IMR-90 (cell line): Measurements from ENCODE around the gene ZNF609. TPM values are rescaled to one million over a fixed set of nuclear protein-coding genes. Genes with fewer than 3 reads are reported as not detected.

Experiments
- ATAC-seq: fragments of 200-7000 bp; cut with Tn5 transposase; 2 replicates; pipeline ENCODE4 v1.9.1; 2020; ENCODE audit warnings: low read depth, mild to moderate bottlenecking, moderate library complexity
- BruUV-seq: library from RNA; stranded (reverse); fragments of 400-500 nt; replicated peaks from 2 replicates; lab custom pipeline; 2021; lab: Mats Ljungman, UMichigan
- CTCF ChIA-PET: fragments of 300-600 bp; formaldehyde crosslinking; extraction: SDS; loops from one replicate; lab custom pipeline; 2021; ENCODE audit warnings: antibody characterized with exemption; lab: Yijun Ruan, JAX
- POLR2A ChIA-PET: fragments of 300-600 bp; sonication (Branson Sonifier 250); formaldehyde crosslinking; loops from one replicate; lab custom pipeline; 2022; ENCODE audit warnings: antibody characterized with exemption; ENCODE audit not compliant: unreplicated experiment; lab: Charles Lee
- DNase-seq: peaks from one replicate; pipeline ENCODE4 v3.0.0; 2013
- H2AFZ ChIP-seq: replicated peaks from 2 replicates; pipeline ENCODE3; 2013; ENCODE audit warnings: low read length, mild to moderate bottlenecking; ENCODE audit not compliant: poor library complexity
- H2AK5ac ChIP-seq: 2 replicates; pipeline ENCODE4 v1.6.1; 2013; ENCODE audit warnings: low read depth, low read length, inconsistent platforms
- H2AK9ac ChIP-seq: replicated peaks from 2 replicates; pipeline ENCODE3; 2013; ENCODE audit warnings: mild to moderate bottlenecking, low read depth, low read length, moderate library complexity; ENCODE audit not compliant: poor library complexity
- H2BK120ac ChIP-seq: 2 replicates; pipeline ENCODE4 v1.6.1; 2013; ENCODE audit warnings: low read depth, low read length, inconsistent platforms
- H2BK15ac ChIP-seq: 3 replicates; pipeline ENCODE4 v1.6.1; 2013; ENCODE audit warnings: low read depth, low read length, inconsistent platforms
- H2BK20ac ChIP-seq: 2 replicates; pipeline ENCODE4 v1.6.1; 2013; ENCODE audit warnings: low read depth, mild to moderate bottlenecking, inconsistent platforms, low read length, moderate library complexity
- H2BK5ac ChIP-seq: 2 replicates; pipeline ENCODE4 v1.6.1; 2013; ENCODE audit warnings: mild to moderate bottlenecking, low read depth, low read length, inconsistent platforms; ENCODE audit not compliant: poor library complexity, severe bottlenecking
- H3K14ac ChIP-seq: replicated peaks from 2 replicates; pipeline ENCODE4 v1.6.1; 2013; ENCODE audit warnings: low read depth, low read length, inconsistent platforms
- H3K18ac ChIP-seq: 2 replicates; pipeline ENCODE4 v1.6.1; 2013; ENCODE audit warnings: low read depth, low read length, control low read depth
- H3K23ac ChIP-seq: 2 replicates; pipeline ENCODE4 v1.6.1; 2013; ENCODE audit warnings: low read depth, low read length, inconsistent platforms
- H3K27ac ChIP-seq: 2 replicates; pipeline ENCODE4 v1.5.1; 2013; ENCODE audit warnings: mild to moderate bottlenecking, control low read depth, low read length; ENCODE audit not compliant: insufficient read depth
- H3K27me3 ChIP-seq: 2 replicates; pipeline ENCODE4 v1.6.1; 2013; ENCODE audit warnings: low read length; ENCODE audit not compliant: control insufficient read depth, insufficient read depth
- H3K36me3 ChIP-seq: 2 replicates; pipeline ENCODE4 v1.6.1; 2013; ENCODE audit warnings: low read length, mixed read lengths; ENCODE audit not compliant: control insufficient read depth, insufficient read depth
- H3K4ac ChIP-seq: 2 replicates; pipeline ENCODE4 v1.6.1; 2013; ENCODE audit warnings: low read depth, low read length, inconsistent platforms
- H3K4me1 ChIP-seq: 2 replicates; pipeline ENCODE4 v1.6.1; 2013; ENCODE audit warnings: low read length, mixed read lengths; ENCODE audit not compliant: control insufficient read depth, insufficient read depth
- H3K4me2 ChIP-seq: 2 replicates; pipeline ENCODE4 v1.6.1; 2013; ENCODE audit warnings: low read depth, mild to moderate bottlenecking, control low read depth, low read length, moderate library complexity
- H3K4me3 ChIP-seq: 2 replicates; pipeline ENCODE4 v1.5.1; 2013; ENCODE audit warnings: low read depth, mild to moderate bottlenecking, control low read depth, low read length, moderate library complexity; ENCODE audit not compliant: insufficient read depth
- H3K56ac ChIP-seq: 2 replicates; pipeline ENCODE4 v1.6.1; 2013; ENCODE audit warnings: low read length, inconsistent platforms; ENCODE audit not compliant: insufficient read depth; ENCODE audit errors: extremely low read depth
- H3K79me1 ChIP-seq, 2 experiments: 2 replicates each; pipeline ENCODE4 v1.6.1; 2013; ENCODE audit warnings: low read length in 2 of 2, inconsistent platforms in 1 of 2, low read depth in 1 of 2
- H3K9ac ChIP-seq: 2 replicates; pipeline ENCODE4 v1.6.1; 2013; ENCODE audit warnings: low read depth, low read length, control low read depth
- H3K9me1 ChIP-seq: 2 replicates; pipeline ENCODE4 v1.6.1; 2013; ENCODE audit warnings: low read length, inconsistent platforms; ENCODE audit not compliant: insufficient read depth
- H3K9me3 ChIP-seq: 2 replicates; pipeline ENCODE4 v1.6.1; 2013; ENCODE audit warnings: low read length; ENCODE audit not compliant: control insufficient read depth, insufficient read depth
- H4K20me1 ChIP-seq: 2 replicates; pipeline ENCODE4 v1.6.1; 2013; ENCODE audit warnings: low read length, inconsistent platforms; ENCODE audit not compliant: insufficient read depth
- H4K5ac ChIP-seq: 2 replicates; pipeline ENCODE4 v1.6.1; 2013; ENCODE audit warnings: mild to moderate bottlenecking, low read depth, low read length, control low read depth
- H4K8ac ChIP-seq, 2 experiments: 2 replicates each; pipeline ENCODE4 v1.6.1; 2013; ENCODE audit warnings: low read depth in 2 of 2, low read length in 2 of 2, control low read depth in 1 of 2, inconsistent platforms in 1 of 2
- H4K91ac ChIP-seq: 2 replicates; pipeline ENCODE4 v1.6.1; 2013; ENCODE audit warnings: low read depth, low read length, inconsistent platforms; ENCODE audit not compliant: insufficient read depth
- BHLHE40 ChIP-seq: fragments of 150-350 bp; IDR thresholded peaks from 2 replicates; pipeline ENCODE4 v1.6.1; 2016; ENCODE audit warnings: mild to moderate bottlenecking, low read depth, low read length
- CEBPB ChIP-seq: IDR thresholded peaks from 2 replicates; pipeline ENCODE4 v1.6.1; 2012; ENCODE audit warnings: low read depth, low read length, improper control_type of control experiment
- CHD1 ChIP-seq: IDR thresholded peaks from 2 replicates; pipeline ENCODE4 v1.6.1; 2012; ENCODE audit warnings: low read depth, low read length, improper control_type of control experiment
- CTCF ChIP-seq: conservative IDR thresholded peaks from 2 replicates; pipeline ENCODE4 v1.5.1; 2012; ENCODE audit warnings: mild to moderate bottlenecking, low read depth, low read length, improper control_type of control experiment
- FOS ChIP-seq: fragments of 150-350 bp; IDR thresholded peaks from 2 replicates; pipeline ENCODE4 v1.6.1; 2016; ENCODE audit warnings: low read depth, low read length
- MAFK ChIP-seq: IDR thresholded peaks from 2 replicates; pipeline ENCODE4 v1.6.1; 2012; ENCODE audit warnings: low read depth, low read length, improper control_type of control experiment
- MAZ ChIP-seq: IDR thresholded peaks from 2 replicates; pipeline ENCODE4 v1.6.1; 2012; ENCODE audit warnings: low read depth, mild to moderate bottlenecking, low read length, improper control_type of control experiment, moderate library complexity, borderline replicate concordance
- MXI1 ChIP-seq: IDR thresholded peaks from 2 replicates; pipeline ENCODE4 v1.6.1; 2012; ENCODE audit warnings: low read depth, mild to moderate bottlenecking, low read length, moderate library complexity, borderline replicate concordance
- NFE2L2 ChIP-seq: fragments of 150-350 bp; IDR thresholded peaks from 2 replicates; pipeline ENCODE4 v1.6.1; 2016; ENCODE audit warnings: low read depth, mild to moderate bottlenecking, low read length
- POLR2A ChIP-seq: IDR thresholded peaks from 2 replicates; pipeline ENCODE4 v1.6.1; 2012; ENCODE audit warnings: mild to moderate bottlenecking, low read depth, low read length
- RAD21 ChIP-seq: IDR thresholded peaks from 2 replicates; pipeline ENCODE4 v1.6.1; 2012; ENCODE audit warnings: low read length, improper control_type of control experiment
- RCOR1 ChIP-seq: IDR thresholded peaks from 2 replicates; pipeline ENCODE4 v1.6.1; 2012; ENCODE audit warnings: mild to moderate bottlenecking, low read length, improper control_type of control experiment; ENCODE audit not compliant: insufficient replicate concordance
- RFX5 ChIP-seq: IDR thresholded peaks from 2 replicates; pipeline ENCODE4 v1.8.0; 2012; ENCODE audit warnings: low read depth, mild to moderate bottlenecking, low read length, moderate library complexity
- SMC3 ChIP-seq: fragments of 150-350 bp; IDR thresholded peaks from 2 replicates; pipeline ENCODE4 v1.6.1; 2016; ENCODE audit warnings: low read depth, mild to moderate bottlenecking, antibody characterized with exemption, low read length, moderate library complexity
- USF2 ChIP-seq: fragments of 150-350 bp; IDR thresholded peaks from 2 replicates; pipeline ENCODE4 v1.6.1; 2017; ENCODE audit warnings: mild to moderate bottlenecking, antibody characterized with exemption, low read length, low read depth
- dilution Hi-C: fragments of 300-500 bp; cut with HindIII; formaldehyde crosslinking; loops from one replicate; pipeline ENCODE4 v1.14.3; 2018; ENCODE audit warnings: low sequenced_read_pairs; ENCODE audit not compliant: unreplicated experiment
- in situ Hi-C: fragments of 300-500 bp; cut with MboI; formaldehyde crosslinking; loops from 3 replicates; pipeline ENCODE4 v1.14.3; 2019; ENCODE audit warnings: low sequenced_read_pairs, inconsistent platforms, mixed read lengths
- intact Hi-C: fragments of 100-400 bp; cut with micrococcal nuclease; formaldehyde crosslinking; loops from 2 replicates; pipeline ENCODE4 v1.10.0; 2022
- polyA plus RNA-seq, 3 experiments: library from polyadenylated mRNA; depleted of rRNA; stranded (reverse); fragments of >200 nt; gene quantifications; 2 replicates each; pipeline ENCODE4 v1.2.3, GENCODE V29; 2012; ENCODE audit warnings: low replicate concordance in 1 of 3
- total RNA-seq: library from RNA; depleted of rRNA; stranded (reverse); fragments of >200 nt; gene quantifications from 2 replicates; pipeline ENCODE4 v1.2.3, GENCODE V29; 2012
- TF ChIP-seq, protein P1 (sequence below): fragments of 150-350 bp; IDR thresholded peaks from 2 replicates; pipeline ENCODE4 v1.6.1; 2016; ENCODE audit warnings: low read depth, mild to moderate bottlenecking, low read length, moderate library complexity, borderline replicate concordance

Gene ZNF609
- total and polyA plus RNA-seq, 2 of the 4 experiments (the other 2 are of a cell fraction), result 10.4 to 12.5 TPM

- no peak overlapping the region for H3K4ac ChIP-seq
- H4K20me1 ChIP-seq, result no peaks in the 10 kb centered on the region
- no peak overlapping the region for H2AK5ac ChIP-seq
- no peak overlapping the region for H2AK9ac ChIP-seq
- H3K18ac ChIP-seq, result no peak overlapping the region
- H3K23ac ChIP-seq, result peak overlapping the region; percentile 25; the same call in 1 of the 2 replicates
- H3K4me3 ChIP-seq, result no peak overlapping the region
- in situ Hi-C loops, result no loop called here
- H3K14ac ChIP-seq, result no peak overlapping the region
- H3K56ac ChIP-seq, result no peak overlapping the region
- no peak overlapping the region for H2BK120ac ChIP-seq
- no peak overlapping the region for H3K4me2 ChIP-seq
- no peak overlapping the region for H4K91ac ChIP-seq
- ChIA-PET CTCF (no interaction called here), POLR2A (no interaction called here)
- peaks cover 6 to 12% of the 10 kb centered on the region in 2 experiments; a peak in 2 of 4 replicates for H3K79me1 ChIP-seq
- H3K9me1 ChIP-seq, result no peaks in the 10 kb centered on the region; the same call in 1 of the 2 replicates
- H2AFZ ChIP-seq, result no peak overlapping the region
- H3K9ac ChIP-seq, result no peak overlapping the region
- H3K27ac ChIP-seq, result no peak overlapping the region
- no peaks in the 10 kb centered on the region for H3K9me3 ChIP-seq
- DNase-seq, result no peak
- no peaks in the 10 kb centered on the region for H3K27me3 ChIP-seq
- H2BK20ac ChIP-seq, result no peak overlapping the region
- H3K4me1 ChIP-seq, result peaks cover 14% of the 10 kb centered on the region
- no TSS peak for BruUV-seq
- ATAC-seq, result no peak
- H2BK15ac ChIP-seq, result no peak overlapping the region
- H2BK5ac ChIP-seq, result no peak overlapping the region
- intact Hi-C loops, result no loop called here
- no peak overlapping the region for H4K8ac ChIP-seq
- dilution Hi-C loops, result no loop called here
- no peak for TF ChIP-seq CHD1
- TF ChIP-seq MAZ, result no peak
- no peak for TF ChIP-seq MAFK
- TF ChIP-seq, protein P1, sequence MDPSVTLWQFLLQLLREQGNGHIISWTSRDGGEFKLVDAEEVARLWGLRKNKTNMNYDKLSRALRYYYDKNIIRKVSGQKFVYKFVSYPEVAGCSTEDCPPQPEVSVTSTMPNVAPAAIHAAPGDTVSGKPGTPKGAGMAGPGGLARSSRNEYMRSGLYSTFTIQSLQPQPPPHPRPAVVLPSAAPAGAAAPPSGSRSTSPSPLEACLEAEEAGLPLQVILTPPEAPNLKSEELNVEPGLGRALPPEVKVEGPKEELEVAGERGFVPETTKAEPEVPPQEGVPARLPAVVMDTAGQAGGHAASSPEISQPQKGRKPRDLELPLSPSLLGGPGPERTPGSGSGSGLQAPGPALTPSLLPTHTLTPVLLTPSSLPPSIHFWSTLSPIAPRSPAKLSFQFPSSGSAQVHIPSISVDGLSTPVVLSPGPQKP, result no peak
- no peak for TF ChIP-seq FOS
- TF ChIP-seq NFE2L2, result no peak
- TF ChIP-seq RFX5, result no peak
- no peak for TF ChIP-seq POLR2A
- no peak for TF ChIP-seq MXI1
- TF ChIP-seq RCOR1, result no peak
- TF ChIP-seq SMC3, result no peak
- TF ChIP-seq RAD21, result no peak
- TF ChIP-seq CTCF, result no peak
- no peak for TF ChIP-seq CEBPB
- no peak for TF ChIP-seq BHLHE40
- no peak for TF ChIP-seq USF2
- H3K36me3 ChIP-seq, result peaks cover 7% of the 10 kb centered on the region
- H4K5ac ChIP-seq, result no peak overlapping the region
These were observed 6.1 kb upstream of the ZNF609 start for GRCh38 chr15:64454282-64454681.
